Endothelial cell of umbilical vein (primary cell): Measurements from ENCODE around the gene HNRNPLL.

Experiments
- CTCF ChIP-seq, 2 donors: IDR thresholded peaks; 1 replicate in 1 of 2; 2 replicates in 1 of 2; pipeline ENCODE4 v1.5.1; 2011; ENCODE audit warnings: low read length in 2 of 2, mild to moderate bottlenecking in 2 of 2, moderate library complexity in 2 of 2, control low read depth in 1 of 2, inconsistent platforms in 1 of 2, low read depth in 1 of 2; ENCODE audit not compliant: insufficient read depth in 1 of 2; ENCODE audit errors: extremely low read depth in 1 of 2
- EZH2 ChIP-seq: IDR thresholded peaks from 2 replicates; pipeline ENCODE4 v1.6.1; 2012; ENCODE audit warnings: borderline replicate concordance, low read depth, mild to moderate bottlenecking, moderate library complexity, low read length, inconsistent platforms; ENCODE audit not compliant: severe bottlenecking
- FOS ChIP-seq: IDR thresholded peaks from 2 replicates; pipeline ENCODE4 v1.6.1; 2011; ENCODE audit warnings: mild to moderate bottlenecking, low read length, moderate library complexity, borderline replicate concordance; ENCODE audit not compliant: insufficient read depth
- MAX ChIP-seq: IDR thresholded peaks from 2 replicates; pipeline ENCODE4 v1.6.1; 2011; ENCODE audit not compliant: insufficient read depth, insufficient read length
- MYC ChIP-seq: IDR thresholded peaks from one replicate; pipeline ENCODE4 v1.6.1; 2011; ENCODE audit warnings: mild to moderate bottlenecking, low read depth, low read length
- POLR2A ChIP-seq: IDR thresholded peaks from 2 replicates; pipeline ENCODE4 v1.6.1; 2012; ENCODE audit warnings: low read depth, mild to moderate bottlenecking, control low read depth, low read length
- POLR2AphosphoS5 ChIP-seq: IDR thresholded peaks from 2 replicates; pipeline ENCODE4 v1.6.1; 2012; ENCODE audit warnings: low read depth, mild to moderate bottlenecking, control low read depth, low read length, moderate library complexity; ENCODE audit not compliant: insufficient read depth

- TF ChIP-seq CTCF (IDR thresholded peaks at IDR 0.05; ENCODE audit: extremely low read depth in 1 of 2, insufficient read depth in 1 of 2, low read depth in 1 of 2, low read length in 2 of 2) = no peak
- TF ChIP-seq POLR2A = no peak
- TF ChIP-seq FOS = no peak
- no peak for TF ChIP-seq MAX
- TF ChIP-seq MYC = no peak
- no peak for TF ChIP-seq EZH2
- no peak for TF ChIP-seq POLR2AphosphoS5
These were observed 18.7 kb downstream of the HNRNPLL start for GRCh38 chr2:38583994-38584393.
